Heart left ventricle (tissue), 16 donors: Measurements from ENCODE around the gene DNAJC24. TPM values are rescaled to one million over a fixed set of nuclear protein-coding genes. Genes with fewer than 3 reads are reported as not detected.
A peak's percentile ranks its signal among the peaks of the same experiment; 100 is the strongest.

Source experiments
- ATAC-seq, 4 donors: fragments of 200-7000 bp; cut with Tn5 transposase; one replicate each; pipeline ENCODE4 v1.9.1; 2020 to 2022; ENCODE audit warnings: moderate library complexity in 4 of 4, mild to moderate bottlenecking in 3 of 4, moderate number of reproducible peaks in 1 of 4
- DNase-seq, 5 donors: peaks; one replicate each; pipeline ENCODE4 v3.0.0-alpha.2; 2020
- H3K27ac ChIP-seq, 12 donors: fragments of 200-600 bp; sonication (generic) in 4 of 12; one replicate each; pipeline versions ENCODE4 v1.5.0 to v1.8.0; 2016 to 2022; ENCODE audit warnings: mild to moderate bottlenecking in 2 of 12
- H3K27me3 ChIP-seq, 9 donors: fragments of 200-600 bp; sonication (generic) in 2 of 9; one replicate each; pipeline versions ENCODE4 v1.5.1 to v1.8.0; 2016 to 2022; ENCODE audit warnings: mild to moderate bottlenecking in 3 of 9
- H3K36me3 ChIP-seq, 9 donors: fragments of 200-600 bp; sonication (generic) in 2 of 9; one replicate each; pipeline versions ENCODE4 v1.5.0 to v1.8.0; 2018 to 2022; ENCODE audit warnings: mild to moderate bottlenecking in 2 of 9
- H3K4me1 ChIP-seq, 12 donors: fragments of 200-600 bp; sonication (generic) in 4 of 12; one replicate each; pipeline versions ENCODE4 v1.5.0 to v1.8.0; 2016 to 2022; ENCODE audit warnings: mild to moderate bottlenecking in 3 of 12
- H3K4me3 ChIP-seq, 12 donors: fragments of 200-600 bp; sonication (generic) in 4 of 12; one replicate each; pipeline versions ENCODE4 v1.5.0 to v1.8.0; 2017 to 2022; ENCODE audit warnings: mild to moderate bottlenecking in 9 of 12, moderate library complexity in 4 of 12
- H3K9me3 ChIP-seq, 12 donors: fragments of 200-600 bp; sonication (generic) in 4 of 12; one replicate each; pipeline versions ENCODE4 v1.5.0 to v1.8.0; 2016 to 2022; ENCODE audit warnings: mild to moderate bottlenecking in 1 of 12
- CTCF ChIP-seq, 12 donors: fragments of 200-600 bp; sonication (generic) in 4 of 12; IDR thresholded peaks; one replicate each; pipeline versions ENCODE4 v1.5.0 to v1.8.0; 2018 to 2022; ENCODE audit warnings: antibody characterized with exemption in 12 of 12, mild to moderate bottlenecking in 5 of 12
- POLR2A ChIP-seq, 2 donors: fragments of 450-650 bp; IDR thresholded peaks; one replicate each; pipeline ENCODE4 v1.6.1; 2017; ENCODE audit warnings: antibody characterized with exemption in 2 of 2, mild to moderate bottlenecking in 2 of 2, moderate library complexity in 2 of 2
- WGBS, 4 donors: extraction: QIAGEN DNeasy Blood & Tissue Kit in 2 of 4; methylation state at CpG; one replicate each; pipeline versions ENCODE4 v1.1.5 to v1.1.7; 2013 to 2018; 5-methylcytosine and 5-hydroxymethylcytosine counted together
- intact Hi-C, 10 donors: fragments of 100-400 bp; cut with DNase I; formaldehyde crosslinking; loops; one replicate each; pipeline versions ENCODE4 v1.11.1 to v1.14.2; 2022
- polyA plus RNA-seq, 2 donors: library from polyadenylated mRNA; stranded (reverse); fragments of 200-250 nt; gene quantifications; one replicate each; pipeline ENCODE4 v1.2.3, GENCODE V29; 2013
- total RNA-seq, 9 donors: library from RNA; depleted of rRNA in 2 of 9; stranded (reverse); fragments of >200 nt in 2 of 9; fragmentation: NEBNext Ultra II Directional in 3 of 9; extraction: Animal tissue kit (Norgen Biotek cat#: 25700) in 3 of 9; gene quantifications; one replicate each; pipeline versions ENCODE4 v1.1.0 to v1.2.4, GENCODE V29; 2016 to 2023
- donor health status: ischemic (EF 13 %, LVEDD 7.1; RV severe dilation, severe dysfunction).
- donor health status: healthy with polysubstance abuse.
- donor health status: DM: no; HTN: yes; CAD: no.
- donor health status: DM: no; HTN: no; CAD: no.
- donor health status: ischemic (EF 25% LVEDD 6.9; RV normal size, moderate dysfunction).
- donor health status: ischemic (EF 25% LVEDD 5.7; RV mildly dilated, moderate dysfunction).
- donor health status: healthy.
- donor health status: DM: yes; HTN: yes; CAD: no.
- donor health status: ischemic (EF 35%, LVEDD 5.7; RV mildly dilated, moderate dysfunction).
- donor health status: nonischemic (EF 11% LVEDD 7.7; RV severe dilation, severe dysfunction).
- donor health status: DM: yes; HTN: yes; CAD: no.
- donor health status: PGD.
- donor health status: ischemic (EF 29% LVEDD 5.4; RV normal size, mild dysfunction).
- donor health status: nonischemic (EF 23%, LVEDD 6.1; RV moderate dilation, normal function).

DNAJC24 gene
- total and polyA plus RNA-seq, 11 donors, result 4.5 to 18.0 (median 14.8) TPM

- no peaks in the 10 kb centered on the region for H3K9me3 ChIP-seq
- no peak for TF ChIP-seq POLR2A (IDR thresholded peaks at IDR 0.05)
- TF ChIP-seq CTCF (IDR thresholded peaks at IDR 0.05), result peak in 8 of 12 donors; percentile 14 to 45 (median 31)
- WGBS, 4 donors, result 82 to 85% (median 84%) methylated on average over 5 of the region's 5 CpGs
- no peak for DNase-seq
- no peaks in the 10 kb centered on the region for H3K27me3 ChIP-seq
- no peaks in the 10 kb centered on the region for H3K4me1 ChIP-seq
- H3K36me3 ChIP-seq, result no peaks in the 10 kb centered on the region
- H3K27ac ChIP-seq, result no peak overlapping the region
- no peak overlapping the region for H3K4me3 ChIP-seq
- intact Hi-C loops, result no loop called here
- ATAC-seq, result no peak
Measured at GRCh38 chr11:31340903-31341572, 28.6 kb upstream of the DNAJC24 start.

GRCh38 chr11:31351168-31351567 lies 18.5 kb upstream of the DNAJC24 start:
- DNase-seq, result no peak
- Histone ChIP-seq H3K9me3 (no peaks in the 10 kb centered on the region), H3K4me3 (no peak overlapping the region), H3K36me3 (no peaks in the 10 kb centered on the region), H3K4me1 (no peaks in the 10 kb centered on the region), H3K27ac (no peak overlapping the region), H3K27me3 (peaks cover 0 to 11% (median 0%) of the 10 kb centered on the region in 9 donors)
- TF ChIP-seq POLR2A (IDR thresholded peaks at IDR 0.05) (no peak), CTCF (IDR thresholded peaks at IDR 0.05) (no peak)
- ATAC-seq, result no peak
- intact Hi-C loops, result no loop called here

DNA sequence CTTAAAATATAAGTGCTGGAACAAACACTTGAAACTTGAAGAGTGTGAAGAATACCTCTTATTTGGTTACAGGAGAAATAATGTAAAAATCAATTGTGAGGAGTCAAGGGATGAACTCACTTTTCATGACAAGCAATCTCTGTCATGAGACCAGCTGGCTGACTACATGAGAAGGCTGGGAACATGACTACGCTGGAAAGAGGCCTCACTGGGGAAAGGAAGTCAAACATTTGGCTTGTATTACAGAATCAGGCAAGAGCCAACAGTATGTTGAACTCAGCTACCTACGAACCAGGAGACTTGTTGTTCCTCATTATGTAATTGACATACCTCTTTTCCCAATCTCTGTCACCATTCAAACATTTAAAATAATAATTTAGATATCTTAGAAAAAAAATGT lies 14.5 kb upstream of the DNAJC24 start:
- Histone ChIP-seq H3K9me3 (no peaks in the 10 kb centered on the region), H3K4me1 (no peaks in the 10 kb centered on the region), H3K36me3 (no peaks in the 10 kb centered on the region), H3K27ac (no peak overlapping the region), H3K27me3 (peaks cover 0 to 11% (median 0%) of the 10 kb centered on the region in 9 donors), H3K4me3 (no peak overlapping the region)
- no peak for DNase-seq
- intact Hi-C loops, result no loop called here
- TF ChIP-seq CTCF (IDR thresholded peaks at IDR 0.05), result no peak
- no peak for TF ChIP-seq POLR2A (IDR thresholded peaks at IDR 0.05)
- no peak for ATAC-seq
- WGBS, 4 donors, result 39 to 63% (median 55%) methylated on average over 2 of the region's 2 CpGs

DNA sequence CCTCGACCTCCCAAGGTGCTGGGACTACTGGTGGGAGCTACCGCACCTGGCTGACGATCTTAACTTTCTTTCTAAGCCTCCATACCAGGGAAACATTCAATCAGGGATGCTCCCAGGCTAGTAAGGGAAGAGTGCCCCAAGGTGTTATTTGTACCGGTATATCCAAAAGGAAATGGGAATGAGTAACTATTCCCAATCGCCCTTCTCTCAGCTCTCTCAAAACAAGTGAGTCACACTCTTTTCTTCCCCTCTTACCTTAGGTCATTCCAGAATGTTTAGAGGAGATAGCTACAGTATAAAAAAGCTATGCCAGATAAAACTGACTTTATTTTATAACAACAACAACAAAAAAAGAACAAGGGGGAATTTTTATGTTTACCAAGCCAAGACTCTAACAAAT lies 13.8 kb upstream of the DNAJC24 start:
- 79 to 85% (median 83%) methylated on average over 5 of the region's 5 CpGs for WGBS, 4 donors
- intact Hi-C loops, result no loop called here
- Histone ChIP-seq H3K9me3 (no peaks in the 10 kb centered on the region), H3K4me1 (no peaks in the 10 kb centered on the region), H3K27me3 (peaks cover 0 to 7% (median 0%) of the 10 kb centered on the region in 9 donors), H3K27ac (no peak overlapping the region), H3K4me3 (no peak overlapping the region), H3K36me3 (no peaks in the 10 kb centered on the region)
- no peak for TF ChIP-seq CTCF (IDR thresholded peaks at IDR 0.05)
- no peak for TF ChIP-seq POLR2A (IDR thresholded peaks at IDR 0.05)
- ATAC-seq (no peak), DNase-seq (no peak)
